Breast epithelium (tissue), 3 donors: Measurements from ENCODE around the gene CCNE1.

Experiments used
- POLR2A ChIP-seq: fragments of 450-650 bp; IDR thresholded peaks from one replicate; pipeline ENCODE4 v1.6.1; 2016; ENCODE audit warnings: antibody characterized with exemption, mild to moderate bottlenecking, moderate library complexity
- TF ChIP-seq, protein P1 (sequence below), 3 donors: fragments of 450-650 bp; IDR thresholded peaks; one replicate each; pipeline ENCODE4 v1.5.1; 2016 to 2017; ENCODE audit warnings: antibody characterized with exemption in 3 of 3, mild to moderate bottlenecking in 3 of 3, moderate library complexity in 3 of 3

GRCh38 chr19:29798774-29799497, 12.9 kb upstream of the CCNE1 start:
- TF ChIP-seq, protein P1, sequence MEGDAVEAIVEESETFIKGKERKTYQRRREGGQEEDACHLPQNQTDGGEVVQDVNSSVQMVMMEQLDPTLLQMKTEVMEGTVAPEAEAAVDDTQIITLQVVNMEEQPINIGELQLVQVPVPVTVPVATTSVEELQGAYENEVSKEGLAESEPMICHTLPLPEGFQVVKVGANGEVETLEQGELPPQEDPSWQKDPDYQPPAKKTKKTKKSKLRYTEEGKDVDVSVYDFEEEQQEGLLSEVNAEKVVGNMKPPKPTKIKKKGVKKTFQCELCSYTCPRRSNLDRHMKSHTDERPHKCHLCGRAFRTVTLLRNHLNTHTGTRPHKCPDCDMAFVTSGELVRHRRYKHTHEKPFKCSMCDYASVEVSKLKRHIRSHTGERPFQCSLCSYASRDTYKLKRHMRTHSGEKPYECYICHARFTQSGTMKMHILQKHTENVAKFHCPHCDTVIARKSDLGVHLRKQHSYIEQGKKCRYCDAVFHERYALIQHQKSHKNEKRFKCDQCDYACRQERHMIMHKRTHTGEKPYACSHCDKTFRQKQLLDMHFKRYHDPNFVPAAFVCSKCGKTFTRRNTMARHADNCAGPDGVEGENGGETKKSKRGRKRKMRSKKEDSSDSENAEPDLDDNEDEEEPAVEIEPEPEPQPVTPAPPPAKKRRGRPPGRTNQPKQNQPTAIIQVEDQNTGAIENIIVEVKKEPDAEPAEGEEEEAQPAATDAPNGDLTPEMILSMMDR (IDR thresholded peaks at IDR 0.05) = no peak
- TF ChIP-seq POLR2A = no peak
